Aorta (tissue), 5 donors: ENCODE data around the gene IQSEC3. TPM values are rescaled to one million over a fixed set of nuclear protein-coding genes. Genes with fewer than 3 reads are reported as not detected.

ENCODE experiments used
- ATAC-seq: fragments of 200-7000 bp; cut with Tn5 transposase; one replicate; pipeline ENCODE4 v1.9.1; 2022; ENCODE audit warnings: moderate library complexity; ENCODE audit not compliant: low FRiP score
- DNase-seq, 2 donors: peaks; one replicate each; pipeline ENCODE4 v3.0.0-alpha.2; 2020
- H3K27ac ChIP-seq, 2 donors: one replicate each; pipeline ENCODE4 v1.5.1; 2013; ENCODE audit warnings: low read length in 2 of 2, mild to moderate bottlenecking in 2 of 2, moderate library complexity in 2 of 2, control low read depth in 1 of 2, inconsistent platforms in 1 of 2, low read depth in 1 of 2
- H3K27me3 ChIP-seq, 2 donors: one replicate each; pipeline ENCODE4 v1.6.1; 2013; ENCODE audit warnings: control low read depth in 1 of 2, low read length in 1 of 2, mild to moderate bottlenecking in 1 of 2, moderate library complexity in 1 of 2; ENCODE audit not compliant: insufficient read depth in 2 of 2, control insufficient read depth in 1 of 2
- H3K36me3 ChIP-seq, 2 donors: one replicate each; pipeline ENCODE4 v1.6.1; 2013; ENCODE audit warnings: control low read depth in 1 of 2, low read length in 1 of 2, mild to moderate bottlenecking in 1 of 2; ENCODE audit not compliant: insufficient read depth in 2 of 2, control insufficient read depth in 1 of 2
- H3K4me1 ChIP-seq, 2 donors: one replicate each; pipeline ENCODE4 v1.6.1; 2013; ENCODE audit warnings: low read length in 2 of 2, control low read depth in 1 of 2, mild to moderate bottlenecking in 1 of 2, moderate library complexity in 1 of 2; ENCODE audit not compliant: insufficient read depth in 2 of 2, control insufficient read depth in 1 of 2
- H3K4me3 ChIP-seq, 2 donors: one replicate each; pipeline ENCODE4 v1.5.1; 2013; ENCODE audit warnings: low read length in 2 of 2, control low read depth in 1 of 2, mild to moderate bottlenecking in 1 of 2
- H3K9me3 ChIP-seq: one replicate; pipeline ENCODE4 v1.6.1; 2013; ENCODE audit warnings: mild to moderate bottlenecking, low read length; ENCODE audit not compliant: control insufficient read depth
- WGBS, 2 donors: extraction: QIAGEN DNeasy Blood & Tissue Kit; methylation state at CpG; one replicate each; pipeline ENCODE4 v1.1.7; 2013; 5-methylcytosine and 5-hydroxymethylcytosine counted together
- intact Hi-C, 2 donors: fragments of 100-400 bp; cut with DNase I; formaldehyde crosslinking; loops; one replicate each; pipeline versions ENCODE4 v1.14.2 to v1.15.0; 2022
- polyA plus RNA-seq, 2 donors: library from polyadenylated mRNA; stranded (reverse); fragments of 200-250 nt; gene quantifications; one replicate each; pipeline ENCODE4 v1.2.3, GENCODE V29; 2013
- total RNA-seq, 2 donors: library from RNA; stranded (reverse); fragmentation: NEBNext Ultra II Directional; extraction: Animal tissue kit (Norgen Biotek cat#: 25700); gene quantifications; one replicate each; pipeline ENCODE4 v1.2.1, GENCODE V29; 2021
- donor health status: healthy with polysubstance abuse.
- donor health status: Bipolar disorder and iron deficiency.
- donor health status: DM: no; HTN: no; CAD: no.
- donor health status: DM: no; HTN: no; CAD: no.
- donor health status: DM: yes; HTN: yes; CAD: no.

IQSEC3 gene
- total and polyA plus RNA-seq, 4 donors: 0.15 to 6.4 (median 3.0) TPM; not detected in 1

- no peaks in the 10 kb centered on the region for H3K27me3 ChIP-seq
- 87 to 90% methylated on average over 17 of the region's 17 CpGs for WGBS, 2 donors
Observed at GRCh38 chr12:169528-170370, 103.2 kb downstream of the IQSEC3 start.

DNA sequence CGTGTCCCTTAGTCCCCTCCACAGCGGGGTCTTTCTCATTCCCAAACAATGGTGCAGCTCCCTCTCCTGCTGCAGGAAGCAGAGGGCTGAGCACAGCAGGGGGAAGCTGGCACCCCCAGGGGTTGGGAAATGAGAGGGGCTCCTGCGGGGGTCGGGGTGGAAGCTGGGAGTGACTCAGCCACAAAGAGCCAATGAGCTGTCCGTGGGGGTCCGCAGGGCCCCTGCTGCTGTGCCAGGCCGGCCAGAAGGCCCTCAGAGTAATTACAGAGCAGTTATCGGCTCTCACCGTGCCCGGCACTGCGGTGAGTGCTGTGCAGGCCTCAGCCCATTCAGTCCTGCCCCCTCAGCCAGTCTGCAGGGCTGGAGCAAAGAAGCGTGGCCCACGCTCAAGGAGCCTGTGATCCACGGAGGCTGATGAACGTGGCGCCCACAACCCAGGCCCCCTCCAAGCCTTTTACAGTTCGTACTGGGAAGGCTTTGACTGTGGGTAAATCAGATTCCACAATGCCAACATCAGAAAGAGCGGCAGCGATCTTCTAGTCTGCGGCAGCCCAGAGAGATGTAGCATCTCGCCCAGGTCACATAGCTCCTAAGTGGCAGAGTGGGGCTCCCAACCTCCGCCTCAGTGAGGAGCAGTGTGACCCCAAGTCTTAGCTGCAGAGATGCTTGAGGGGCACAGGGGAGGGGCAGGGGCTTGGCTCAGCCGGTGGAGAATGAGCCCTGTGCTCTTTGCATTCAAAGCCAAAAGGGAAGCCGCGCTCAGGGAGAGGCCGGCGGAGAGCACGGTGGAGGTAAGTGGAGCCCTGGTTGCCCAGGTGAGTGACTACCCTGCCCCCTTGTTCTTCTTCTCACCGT lies 104.0 kb downstream of the IQSEC3 start:
- intact Hi-C loops: no loop called here
- no peak overlapping the region for H3K27ac ChIP-seq
- no peaks in the 10 kb centered on the region for H3K4me1 ChIP-seq
- H3K9me3 ChIP-seq: no peaks in the 10 kb centered on the region
- no peaks in the 10 kb centered on the region for H3K36me3 ChIP-seq
- ATAC-seq (no peak), DNase-seq (no peak)
- no peak overlapping the region for H3K4me3 ChIP-seq
- 87% methylated on average over 29 of the region's 29 CpGs for whole genome bisulfite sequencing, 2 donors
- no peaks in the 10 kb centered on the region for H3K27me3 ChIP-seq

More at GRCh38 chr12:169528-170370, 103.2 kb downstream of the IQSEC3 start:
- Histone ChIP-seq H3K9me3 (no peaks in the 10 kb centered on the region), H3K4me1 (no peaks in the 10 kb centered on the region), H3K36me3 (no peaks in the 10 kb centered on the region), H3K4me3 (no peak overlapping the region), H3K27ac (no peak overlapping the region)
- no peak for DNase-seq
- intact Hi-C loops: no loop called here
- no peak for ATAC-seq

DNA sequence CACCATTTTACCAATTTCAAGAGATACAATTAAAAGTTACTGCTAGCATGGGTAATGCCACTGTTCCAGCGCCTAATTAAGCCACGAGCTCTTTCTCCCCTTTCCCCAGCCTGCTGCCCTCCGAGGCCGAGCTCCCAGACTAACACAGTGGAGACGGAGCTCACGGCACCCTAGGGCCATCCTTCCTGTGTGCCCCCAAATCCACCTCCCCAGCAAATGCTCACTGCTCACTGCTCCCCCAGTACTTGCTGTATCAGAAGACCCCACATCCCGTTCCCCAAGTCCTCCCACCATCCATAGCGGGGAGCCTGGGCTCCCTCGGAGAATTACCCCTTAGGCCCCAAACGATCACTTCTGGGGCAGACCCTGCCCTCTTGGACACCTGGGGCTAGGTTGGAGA lies 104.7 kb downstream of the IQSEC3 start:
- H3K4me3 ChIP-seq: no peak overlapping the region
- DNase-seq (no peak), ATAC-seq (no peak)
- no peaks in the 10 kb centered on the region for H3K9me3 ChIP-seq
- intact Hi-C loops: no loop called here
- no peaks in the 10 kb centered on the region for H3K36me3 ChIP-seq
- H3K4me1 ChIP-seq: no peaks in the 10 kb centered on the region
- WGBS, 2 donors: 91 to 94% methylated on average over 10 of the region's 10 CpGs
- H3K27me3 ChIP-seq: no peaks in the 10 kb centered on the region
- no peak overlapping the region for H3K27ac ChIP-seq

GRCh38 chr12:171743-172676 lies 105.4 kb downstream of the IQSEC3 start:
- Histone ChIP-seq H3K9me3 (no peaks in the 10 kb centered on the region), H3K4me1 (no peaks in the 10 kb centered on the region), H3K4me3 (no peak overlapping the region), H3K27me3 (no peaks in the 10 kb centered on the region), H3K36me3 (no peaks in the 10 kb centered on the region), H3K27ac (no peak overlapping the region)
- ATAC-seq: no peak
- no peak for DNase-seq
- 76 to 78% methylated on average over 16 to 18 of the region's 18 CpGs for WGBS, 2 donors
- intact Hi-C loops: no loop called here

DNA sequence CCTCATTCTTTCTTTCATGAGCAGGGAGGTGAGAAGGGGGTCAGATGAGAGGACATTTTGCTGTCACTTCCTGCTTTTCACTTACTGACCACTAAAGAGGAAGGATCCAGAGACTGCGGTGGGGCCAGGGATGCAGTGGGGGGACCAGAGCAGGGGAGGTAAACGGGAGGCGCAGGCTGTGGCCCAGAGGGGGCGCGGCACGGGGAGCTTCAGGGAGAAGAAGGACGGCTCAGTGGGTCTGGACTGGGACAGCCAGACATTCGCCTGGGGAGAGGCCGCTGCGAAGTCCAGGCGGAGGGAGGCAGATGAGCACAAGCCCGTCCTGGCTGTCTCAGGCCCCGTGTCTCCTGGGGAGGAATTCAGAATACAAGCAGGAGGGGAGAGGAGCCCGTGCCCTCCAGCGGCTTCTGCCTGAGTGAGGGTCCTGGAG lies 106.2 kb downstream of the IQSEC3 start:
- no peak for ATAC-seq

GRCh38 chr12:174124-174523 lies 107.6 kb downstream of the IQSEC3 start:
- no peak overlapping the region for H3K4me3 ChIP-seq
- no peaks in the 10 kb centered on the region for H3K27me3 ChIP-seq
- H3K4me1 ChIP-seq: no peaks in the 10 kb centered on the region
- WGBS, 2 donors: 79 to 84% methylated on average over 6 of the region's 6 CpGs
- no peaks in the 10 kb centered on the region for H3K9me3 ChIP-seq
- DNase-seq: no peak
- intact Hi-C loops: no loop called here
- H3K36me3 ChIP-seq: no peaks in the 10 kb centered on the region
- ATAC-seq: no peak
- no peak overlapping the region for H3K27ac ChIP-seq

More for the DNA sequence above, 106.2 kb downstream of the IQSEC3 start:
- DNase-seq: no peak
- H3K27me3 ChIP-seq: no peaks in the 10 kb centered on the region
- intact Hi-C loops: no loop called here
- no peaks in the 10 kb centered on the region for H3K9me3 ChIP-seq
- no peaks in the 10 kb centered on the region for H3K36me3 ChIP-seq
- WGBS, 2 donors: 93 to 95% methylated on average over 14 to 15 of the region's 15 CpGs
- H3K4me3 ChIP-seq: no peak overlapping the region
- H3K4me1 ChIP-seq: no peaks in the 10 kb centered on the region
- no peak overlapping the region for H3K27ac ChIP-seq

DNA sequence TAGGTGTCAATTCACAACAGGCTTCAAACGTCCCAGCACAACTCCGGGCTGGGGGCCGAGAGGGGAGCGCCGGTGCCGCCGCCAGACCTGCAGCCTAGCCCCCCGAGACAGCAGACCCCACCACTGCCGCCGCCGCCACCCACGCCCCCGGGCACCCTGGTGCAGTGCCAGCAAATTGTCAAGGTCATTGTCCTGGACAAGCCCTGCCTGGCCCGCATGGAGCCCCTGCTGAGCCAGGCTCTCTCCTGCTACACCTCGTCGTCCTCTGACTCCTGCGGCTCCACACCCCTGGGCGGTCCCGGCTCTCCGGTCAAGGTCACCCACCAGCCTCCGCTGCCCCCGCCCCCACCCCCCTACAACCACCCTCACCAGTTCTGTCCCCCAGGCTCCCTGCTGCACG lies 108.0 kb downstream of the IQSEC3 start:
- no peaks in the 10 kb centered on the region for H3K36me3 ChIP-seq
- H3K27me3 ChIP-seq: no peaks in the 10 kb centered on the region
- H3K27ac ChIP-seq: no peak overlapping the region
- WGBS, 2 donors: 87 to 92% methylated on average over 20 to 23 of the region's 23 CpGs
- intact Hi-C loops: no loop called here
- no peaks in the 10 kb centered on the region for H3K9me3 ChIP-seq
- no peak for ATAC-seq
- H3K4me3 ChIP-seq: no peak overlapping the region
- DNase-seq: no peak
- no peaks in the 10 kb centered on the region for H3K4me1 ChIP-seq

DNA sequence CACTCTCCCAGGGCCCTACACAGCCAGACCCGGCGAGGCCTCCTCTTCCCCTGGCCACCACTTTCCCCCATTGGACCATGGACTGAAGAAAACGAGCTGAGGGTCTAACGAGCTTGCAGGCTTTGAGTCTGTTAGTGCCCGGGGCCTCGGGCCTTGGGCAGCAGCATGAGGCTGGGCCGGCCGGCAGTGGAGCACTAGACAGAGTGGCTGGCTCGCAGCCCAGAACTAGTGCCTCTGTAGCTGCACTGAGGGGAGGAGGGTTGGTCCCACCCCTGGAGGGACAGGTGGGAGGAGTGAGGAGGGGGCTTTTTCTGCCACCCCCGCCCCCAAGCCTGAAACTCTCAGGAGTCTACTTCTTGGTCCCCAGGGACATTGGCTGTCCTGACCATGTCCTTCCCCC lies 108.7 kb downstream of the IQSEC3 start:
- H3K27ac ChIP-seq: no peak overlapping the region
- H3K36me3 ChIP-seq: no peaks in the 10 kb centered on the region
- no peaks in the 10 kb centered on the region for H3K9me3 ChIP-seq
- no peaks in the 10 kb centered on the region for H3K27me3 ChIP-seq
- no peak overlapping the region for H3K4me3 ChIP-seq
- no peak for ATAC-seq
- no peaks in the 10 kb centered on the region for H3K4me1 ChIP-seq
- intact Hi-C loops: no loop called here
- 22 to 24% methylated on average over 10 of the region's 10 CpGs for WGBS, 2 donors
- no peak for DNase-seq
